ENCODE measurements around the gene HP1BP3.

DNA sequence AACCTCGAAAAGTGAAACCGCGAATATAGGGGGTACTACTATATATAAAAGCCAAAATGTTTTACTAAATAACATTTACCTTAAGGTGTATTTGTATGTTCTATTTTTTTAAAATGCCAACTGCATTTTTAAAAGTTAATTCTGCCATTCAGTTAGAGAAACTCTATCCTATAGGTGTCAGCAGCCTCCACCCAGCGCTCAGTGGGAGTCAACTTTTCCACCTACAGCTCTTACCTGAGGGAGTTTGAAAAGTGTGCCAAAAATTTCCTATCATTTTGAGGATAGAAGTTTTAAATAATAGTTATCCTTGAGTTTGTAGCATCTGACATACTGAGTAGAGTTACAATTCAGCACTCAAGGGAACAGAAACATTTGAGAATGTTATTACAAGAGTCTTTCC, 6.1 kb upstream of the HP1BP3 start:
- TF ChIP-seq, protein P1, sequence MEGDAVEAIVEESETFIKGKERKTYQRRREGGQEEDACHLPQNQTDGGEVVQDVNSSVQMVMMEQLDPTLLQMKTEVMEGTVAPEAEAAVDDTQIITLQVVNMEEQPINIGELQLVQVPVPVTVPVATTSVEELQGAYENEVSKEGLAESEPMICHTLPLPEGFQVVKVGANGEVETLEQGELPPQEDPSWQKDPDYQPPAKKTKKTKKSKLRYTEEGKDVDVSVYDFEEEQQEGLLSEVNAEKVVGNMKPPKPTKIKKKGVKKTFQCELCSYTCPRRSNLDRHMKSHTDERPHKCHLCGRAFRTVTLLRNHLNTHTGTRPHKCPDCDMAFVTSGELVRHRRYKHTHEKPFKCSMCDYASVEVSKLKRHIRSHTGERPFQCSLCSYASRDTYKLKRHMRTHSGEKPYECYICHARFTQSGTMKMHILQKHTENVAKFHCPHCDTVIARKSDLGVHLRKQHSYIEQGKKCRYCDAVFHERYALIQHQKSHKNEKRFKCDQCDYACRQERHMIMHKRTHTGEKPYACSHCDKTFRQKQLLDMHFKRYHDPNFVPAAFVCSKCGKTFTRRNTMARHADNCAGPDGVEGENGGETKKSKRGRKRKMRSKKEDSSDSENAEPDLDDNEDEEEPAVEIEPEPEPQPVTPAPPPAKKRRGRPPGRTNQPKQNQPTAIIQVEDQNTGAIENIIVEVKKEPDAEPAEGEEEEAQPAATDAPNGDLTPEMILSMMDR (IDR thresholded peaks at IDR 0.05 in 2 of 3, conservative IDR thresholded peaks at IDR 0.05 in 1 of 3; ENCODE audit: borderline replicate concordance in 1 of 3, insufficient read depth in 1 of 3, low read depth in 2 of 3, low read length in 2 of 3) = no peak
- no peak for TF ChIP-seq SP1 (IDR thresholded peaks at IDR 0.05; ENCODE audit: low read depth)
- TF ChIP-seq TCF7L2 (IDR thresholded peaks at IDR 0.05; ENCODE audit: borderline replicate concordance, extremely low read depth, insufficient read depth, insufficient read length) = no peak
- TF ChIP-seq RAD21 (IDR thresholded peaks at IDR 0.05; ENCODE audit: low read depth) = no peak
- no peak for TF ChIP-seq SRF (IDR thresholded peaks at IDR 0.05; ENCODE audit: low read depth)
- TF ChIP-seq ZNF274 (IDR thresholded peaks at IDR 0.05; ENCODE audit: low read depth, low read length) = no peak
- TF ChIP-seq POLR2A (IDR thresholded peaks at IDR 0.05; ENCODE audit: borderline replicate concordance, extremely low read depth, insufficient read depth, insufficient read length) = no peak
- no peak for TF ChIP-seq EZH2phosphoT487 (IDR thresholded peaks at IDR 0.05; ENCODE audit: borderline replicate concordance)
- no peak for TF ChIP-seq EGR1 (IDR thresholded peaks at IDR 0.05; ENCODE audit: low read depth)
- TF ChIP-seq, protein P2, sequence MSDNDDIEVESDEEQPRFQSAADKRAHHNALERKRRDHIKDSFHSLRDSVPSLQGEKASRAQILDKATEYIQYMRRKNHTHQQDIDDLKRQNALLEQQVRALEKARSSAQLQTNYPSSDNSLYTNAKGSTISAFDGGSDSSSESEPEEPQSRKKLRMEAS (IDR thresholded peaks at IDR 0.05) = no peak

Measured in HCT116 (cell line).